Caco-2 (cell line): ENCODE data around the gene HYAL3. TPM values are rescaled to one million over a fixed set of nuclear protein-coding genes. Genes with fewer than 3 reads are reported as not detected.

Experiments used
- BruUV-seq: library from RNA; stranded (reverse); fragments of 400-500 nt; replicated peaks from 2 replicates; lab custom pipeline; 2021; lab: Mats Ljungman, UMichigan
- CTCF ChIA-PET: fragments of 300-600 bp; sonication (Branson Sonifier 250); formaldehyde crosslinking; loops from one replicate; lab custom pipeline; 2022; ENCODE audit warnings: antibody characterized with exemption; lab: Charles Lee
- POLR2A ChIA-PET: fragments of 300-600 bp; sonication (Branson Sonifier 250); formaldehyde crosslinking; loops from one replicate; lab custom pipeline; 2022; ENCODE audit warnings: antibody characterized with exemption; lab: Charles Lee
- DNase-seq, 2 experiments: peaks; one replicate each; pipeline versions ENCODE4 v3.0.0 to v3.0.0-alpha.2; 2020 to 2022
- H3K27me3 ChIP-seq: replicated peaks from 2 replicates; pipeline ENCODE4 v1.6.0; 2011; ENCODE audit warnings: low read length; ENCODE audit not compliant: control insufficient read depth, insufficient read depth
- H3K36me3 ChIP-seq: 2 replicates; pipeline ENCODE4 v1.5.1; 2011; ENCODE audit warnings: low read length; ENCODE audit not compliant: control insufficient read depth, insufficient read depth
- H3K4me1 ChIP-seq: fragments of 250-450 bp; sonication (Bioruptor Pico); 2 replicates; pipeline ENCODE4 v1.5.1; 2020; ENCODE audit warnings: mild to moderate bottlenecking
- H3K4me3 ChIP-seq: 2 replicates; pipeline ENCODE4 v1.5.1; 2011; ENCODE audit warnings: low read depth, mild to moderate bottlenecking, control low read depth, low read length
- H3K9me3 ChIP-seq: fragments of 250-450 bp; sonication (Bioruptor Pico); 2 replicates; pipeline ENCODE4 v1.5.1; 2020; ENCODE audit warnings: mild to moderate bottlenecking, moderate library complexity
- H3K27ac Mint-ChIP-seq: one replicate; pipeline ENCODE4 v1.8.0; 2022; ENCODE audit warnings: mixed read lengths; ENCODE audit not compliant: unreplicated experiment
- H3K27me3 Mint-ChIP-seq: one replicate; pipeline ENCODE4 v1.8.0; 2022; ENCODE audit warnings: mixed read lengths; ENCODE audit not compliant: insufficient read depth, unreplicated experiment
- H3K36me3 Mint-ChIP-seq: one replicate; pipeline ENCODE4 v1.8.0; 2022; ENCODE audit warnings: mild to moderate bottlenecking, mixed read lengths; ENCODE audit not compliant: insufficient read depth, unreplicated experiment
- H3K4me1 Mint-ChIP-seq: one replicate; pipeline ENCODE4 v1.8.0; 2022; ENCODE audit warnings: low read depth, mixed read lengths; ENCODE audit not compliant: unreplicated experiment
- H3K4me3 Mint-ChIP-seq: one replicate; pipeline ENCODE4 v1.8.0; 2022; ENCODE audit warnings: mild to moderate bottlenecking, moderate library complexity, mixed read lengths; ENCODE audit not compliant: unreplicated experiment
- H3K9me3 Mint-ChIP-seq: one replicate; pipeline ENCODE4 v1.8.0; 2022; ENCODE audit warnings: mixed read lengths; ENCODE audit not compliant: unreplicated experiment
- intact Hi-C: fragments of 100-400 bp; cut with micrococcal nuclease; formaldehyde crosslinking; loops from one replicate; pipeline ENCODE4 v1.10.0; 2022; ENCODE audit not compliant: unreplicated experiment
- total RNA-seq: library from RNA; stranded (reverse); gene quantifications from 2 replicates; pipeline ENCODE4 v1.2.3, GENCODE V29; 2022
- TF ChIP-seq, protein P1 (sequence below), 2 experiments: fragments of 200-600 bp in 1 of 2; IDR thresholded peaks; 1 replicate in 1 of 2; 2 replicates in 1 of 2; pipeline versions ENCODE4 v1.5.1 to v1.8.0; 2011 to 2022; ENCODE audit warnings: antibody characterized with exemption in 1 of 2, control low read depth in 1 of 2, inconsistent platforms in 1 of 2, low read depth in 1 of 2, low read length in 1 of 2, mild to moderate bottlenecking in 1 of 2, moderate library complexity in 1 of 2; ENCODE audit not compliant: insufficient read depth in 1 of 2, severe bottlenecking in 1 of 2, unreplicated experiment in 1 of 2

The HYAL3 gene
- total RNA-seq, 1 experiment from 2014 or later: 5.2 TPM

DNA sequence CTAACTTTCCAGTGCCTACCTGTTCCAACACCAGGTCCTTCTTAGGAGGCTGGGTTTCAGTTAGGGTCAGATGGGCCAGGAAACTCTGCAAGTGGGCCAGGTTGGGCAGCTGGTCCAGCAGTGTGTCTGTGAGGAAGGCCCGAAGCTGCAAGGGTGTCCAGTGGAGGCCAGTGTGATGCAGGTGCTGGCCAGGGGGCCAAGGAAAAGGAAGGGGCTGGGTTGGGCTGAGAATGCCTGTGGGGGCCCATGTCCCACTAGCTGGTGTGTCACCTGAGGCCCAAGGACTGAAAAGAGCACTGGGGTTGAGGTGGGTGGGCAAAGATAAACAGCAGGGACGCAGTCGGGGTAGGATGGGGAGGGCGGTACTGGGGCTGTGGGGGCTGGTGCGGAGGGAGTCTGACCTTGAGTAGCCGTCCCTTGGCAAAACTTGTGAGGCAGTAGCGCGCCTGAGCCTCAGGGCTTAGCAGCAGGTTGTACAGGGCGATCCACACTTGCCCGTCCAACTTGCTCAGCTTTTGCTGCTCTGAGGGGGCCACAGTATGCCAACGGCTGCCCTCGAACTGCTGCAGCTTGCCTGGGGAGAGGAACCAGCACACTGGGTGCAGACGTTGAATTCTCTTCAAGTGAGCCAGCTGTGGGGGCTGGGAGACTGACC is 42.9 kb upstream of the HYAL3 start:
- CTCF ChIA-PET: no interaction called here
- intact Hi-C loops: no loop called here
- H3K4me1 ChIP-seq: peaks cover 10% of the 10 kb centered on the region; the same call in 1 of the 2 replicates
- Mint-ChIP-seq H3K27ac (no peak overlapping the region), H3K9me3 (no peaks in the 10 kb centered on the region), H3K36me3 (peaks cover 13% of the 10 kb centered on the region), H3K4me3 (no peak overlapping the region), H3K4me1 (peaks cover 17% of the 10 kb centered on the region), H3K27me3 (no peaks in the 10 kb centered on the region)
- no TSS peak for BruUV-seq
- TF ChIP-seq, protein P1, sequence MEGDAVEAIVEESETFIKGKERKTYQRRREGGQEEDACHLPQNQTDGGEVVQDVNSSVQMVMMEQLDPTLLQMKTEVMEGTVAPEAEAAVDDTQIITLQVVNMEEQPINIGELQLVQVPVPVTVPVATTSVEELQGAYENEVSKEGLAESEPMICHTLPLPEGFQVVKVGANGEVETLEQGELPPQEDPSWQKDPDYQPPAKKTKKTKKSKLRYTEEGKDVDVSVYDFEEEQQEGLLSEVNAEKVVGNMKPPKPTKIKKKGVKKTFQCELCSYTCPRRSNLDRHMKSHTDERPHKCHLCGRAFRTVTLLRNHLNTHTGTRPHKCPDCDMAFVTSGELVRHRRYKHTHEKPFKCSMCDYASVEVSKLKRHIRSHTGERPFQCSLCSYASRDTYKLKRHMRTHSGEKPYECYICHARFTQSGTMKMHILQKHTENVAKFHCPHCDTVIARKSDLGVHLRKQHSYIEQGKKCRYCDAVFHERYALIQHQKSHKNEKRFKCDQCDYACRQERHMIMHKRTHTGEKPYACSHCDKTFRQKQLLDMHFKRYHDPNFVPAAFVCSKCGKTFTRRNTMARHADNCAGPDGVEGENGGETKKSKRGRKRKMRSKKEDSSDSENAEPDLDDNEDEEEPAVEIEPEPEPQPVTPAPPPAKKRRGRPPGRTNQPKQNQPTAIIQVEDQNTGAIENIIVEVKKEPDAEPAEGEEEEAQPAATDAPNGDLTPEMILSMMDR (IDR thresholded peaks at IDR 0.05; ENCODE audit: insufficient read depth in 1 of 2, low read depth in 1 of 2, low read length in 1 of 2, severe bottlenecking in 1 of 2, unreplicated experiment in 1 of 2): no peak
- no peak overlapping the region for H3K4me3 ChIP-seq
- H3K27me3 ChIP-seq: no peaks in the 10 kb centered on the region
- POLR2A ChIA-PET: no interaction called here
- H3K36me3 ChIP-seq: no peaks in the 10 kb centered on the region
- no peaks in the 10 kb centered on the region for H3K9me3 ChIP-seq
- DNase-seq: no peak

DNA sequence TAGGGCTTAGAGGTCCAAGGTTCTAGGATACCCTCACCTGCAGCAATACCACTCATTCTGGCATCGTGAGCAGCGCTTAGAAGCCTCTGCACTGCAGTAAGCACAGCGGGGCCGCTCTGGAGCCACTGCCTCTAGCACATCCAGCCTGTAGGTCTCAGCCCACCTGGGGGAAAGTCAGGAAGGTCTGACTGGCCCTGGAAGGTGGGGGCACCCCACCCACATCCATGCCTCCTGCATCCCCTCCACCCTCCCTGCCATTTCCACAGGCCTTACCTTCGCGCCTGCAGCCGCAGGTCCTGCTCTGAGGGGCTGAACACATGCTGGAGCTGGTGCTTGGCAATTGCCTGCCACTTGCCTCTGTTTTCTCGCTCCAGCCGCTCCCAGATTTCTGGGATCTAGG is 42.3 kb upstream of the HYAL3 start:
- Mint-ChIP-seq H3K27ac (no peak overlapping the region), H3K9me3 (no peaks in the 10 kb centered on the region), H3K4me1 (peaks cover 17% of the 10 kb centered on the region), H3K4me3 (peak overlapping the region; percentile 15), H3K27me3 (no peaks in the 10 kb centered on the region), H3K36me3 (peaks cover 17% of the 10 kb centered on the region)
- H3K4me1 ChIP-seq: peaks cover 10% of the 10 kb centered on the region; the same call in 1 of the 2 replicates
- ChIA-PET CTCF (no interaction called here), POLR2A (no interaction called here)
- H3K27me3 ChIP-seq: no peaks in the 10 kb centered on the region
- no peaks in the 10 kb centered on the region for H3K36me3 ChIP-seq
- no peak for DNase-seq
- TF ChIP-seq, protein P1 (IDR thresholded peaks at IDR 0.05; ENCODE audit: insufficient read depth in 1 of 2, low read depth in 1 of 2, low read length in 1 of 2, severe bottlenecking in 1 of 2, unreplicated experiment in 1 of 2): no peak
- intact Hi-C loops: no loop called here
- H3K9me3 ChIP-seq: no peaks in the 10 kb centered on the region
- H3K4me3 ChIP-seq: no peak overlapping the region
- BruUV-seq: no TSS peak

DNA sequence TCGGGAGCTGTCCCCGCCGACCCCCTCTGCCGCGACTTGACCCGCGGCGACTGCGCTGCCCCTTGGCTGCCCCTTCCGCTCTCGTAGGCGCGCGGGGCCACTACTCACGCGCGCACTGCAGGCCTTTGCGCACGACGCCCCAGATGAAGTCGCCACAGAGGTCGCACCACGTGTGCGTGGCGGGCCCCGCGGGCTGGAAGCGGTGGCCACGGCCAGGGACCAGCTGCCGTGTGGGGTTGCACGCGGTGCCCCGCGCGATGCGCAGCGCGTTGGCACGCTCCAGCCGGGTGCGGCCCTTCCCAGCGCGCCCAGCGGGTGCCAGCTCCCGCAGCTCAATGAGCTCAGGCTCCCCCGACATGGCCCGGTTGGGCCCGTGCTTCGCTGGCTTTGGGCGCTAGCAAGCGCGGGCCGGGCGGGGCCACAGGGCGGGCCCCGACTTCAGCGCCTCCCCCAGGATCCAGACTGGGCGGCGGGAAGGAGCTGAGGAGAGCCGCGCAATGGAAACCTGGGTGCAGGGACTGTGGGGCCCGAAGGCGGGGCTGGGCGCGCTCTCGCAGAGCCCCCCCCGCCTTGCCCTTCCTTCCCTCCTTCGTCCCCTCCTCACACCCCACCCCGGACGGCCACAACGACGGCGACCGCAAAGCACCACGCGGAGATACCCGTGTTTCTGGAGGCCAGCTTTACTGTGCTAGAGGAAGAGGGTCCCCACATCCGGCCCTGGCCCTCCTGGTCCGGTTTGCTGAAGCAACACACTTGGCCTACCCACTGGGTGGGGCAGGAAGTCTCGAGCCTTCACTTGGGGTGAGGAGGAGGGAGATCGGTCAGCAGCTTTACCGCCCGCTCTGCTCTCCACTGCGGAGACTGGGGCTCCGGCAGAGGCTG is 41.5 kb upstream of the HYAL3 start, which contains the start of gene RASSF1:
TSS of gene RASSF1 (minus strand) at position 389 of the 882 bp plus-strand sequence. CDS start at position 358, 31 bp downstream.
- Histone ChIP-seq H3K4me1 (peaks cover 12% of the 10 kb centered on the region), H3K27me3 (no peaks in the 10 kb centered on the region)
- POLR2A ChIA-PET: no interaction called here

More for the DNA sequence above, 41.5 kb upstream of the HYAL3 start, which contains the start of gene RASSF1:
- Mint-ChIP-seq H3K4me3 (peak within 1 kb of the TSS; percentile 15), H3K27me3 (no peaks in the 10 kb centered on the region), H3K36me3 (peaks cover 23% of the 10 kb centered on the region), H3K9me3 (no peaks in the 10 kb centered on the region), H3K27ac (no peak within 1 kb of the TSS), H3K4me1 (peaks cover 12% of the 10 kb centered on the region)
- intact Hi-C loops: no loop called here
- H3K36me3 ChIP-seq: no peaks in the 10 kb centered on the region
- peak in 1 of 2 experiments; percentile 34 for DNase-seq
- CTCF ChIA-PET: interaction anchor here (0.9 kb wide), 1 partner anchor 11 kb away, joined by 3 read pairs; no protein-coding TSS in a partner anchor
- peak within 1 kb of the TSS; percentile 37 for H3K4me3 ChIP-seq
- TF ChIP-seq, protein P1 (IDR thresholded peaks at IDR 0.05; ENCODE audit: insufficient read depth in 1 of 2, low read depth in 1 of 2, low read length in 1 of 2, severe bottlenecking in 1 of 2, unreplicated experiment in 1 of 2): no peak
- BruUV-seq: no TSS peak
- H3K9me3 ChIP-seq: no peaks in the 10 kb centered on the region
